ENCODE results near the gene FAM120A.

- TF ChIP-seq ATRX (CRISPR knock-in tag; IDR thresholded peaks at IDR 0.05; ENCODE audit: borderline replicate concordance) (no peak), BCL6 (CRISPR knock-in tag; IDR thresholded peaks at IDR 0.05) (no peak), ZBTB21 (CRISPR knock-in tag; IDR thresholded peaks at IDR 0.05) (no peak), CTCF (CRISPR knock-in tag; IDR thresholded peaks at IDR 0.05) (no peak), SMAD1 (CRISPR knock-in tag; IDR thresholded peaks at IDR 0.05; ENCODE audit: borderline replicate concordance, low read depth) (no peak), POLR2AphosphoS5 (IDR thresholded peaks at IDR 0.05; ENCODE audit: low read depth, low read length) (no peak)
Measured at GRCh38 chr9:93416530-93417235, 34.8 kb upstream of the FAM120A start.

Data from HepG2 (cell line).